ENCODE measurements around the gene RPS13. TPM values are rescaled to one million over a fixed set of nuclear protein-coding genes. Genes with fewer than 3 reads are reported as not detected.
A peak's percentile ranks its signal among the peaks of the same experiment; 100 is the strongest.

Gene RPS13
- total and polyA plus RNA-seq, 10 of the 15 experiments (the other 5 are each of a cell fraction or from before 2014, with no cell fraction given), result 1,514 to 4,753 (median 1,995) TPM

DNA sequence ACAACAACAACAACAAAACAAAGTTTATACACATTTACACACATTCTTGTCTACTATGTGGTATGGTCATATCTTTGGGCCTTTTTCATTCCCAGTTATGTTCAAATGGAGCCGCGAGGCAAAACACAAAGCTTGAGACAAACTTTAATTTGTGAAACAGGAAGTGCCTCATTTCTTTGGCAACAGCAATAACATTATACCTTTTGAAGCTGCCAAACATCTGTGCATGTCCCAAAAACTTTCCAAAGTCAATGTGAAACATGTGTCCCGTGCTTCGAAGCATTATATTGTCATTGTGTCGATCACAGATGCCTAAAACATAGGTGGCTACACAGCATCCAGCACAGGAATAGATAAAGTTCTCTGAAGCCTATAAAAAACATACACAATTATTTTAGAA, 25.0 kb upstream of the RPS13 start:
- H3K9ac ChIP-seq (ENCODE audit: control insufficient read depth, insufficient read depth, low read length), result no peak overlapping the region
- H3K4me2 ChIP-seq (ENCODE audit: control insufficient read depth, insufficient read depth), result no peak overlapping the region
- 97% methylated on average over 5 of the region's 5 CpGs for WGBS (ENCODE audit: insufficient coverage, insufficient replicate concordance, low lambda C conversion rate, missing lambda C conversion rate)
- intact Hi-C loops (cut with micrococcal nuclease; ENCODE audit: unreplicated experiment), result no loop called here
- FAIRE-seq, result no peak
- ChIA-PET CTCF (no interaction called here), RAD21 (ENCODE audit: unreplicated experiment) (no interaction called here), SMC1A (ENCODE audit: uncharacterized antibody, unreplicated experiment) (no interaction called here), POLR2A (no interaction called here)
- peaks cover 0 to 14% of the 10 kb centered on the region in 2 experiments; a peak in 2 of 4 replicates for H3K36me3 ChIP-seq (ENCODE audit: control insufficient read depth in 2 of 2, insufficient read depth in 2 of 2, low read length in 1 of 2)
- BruUV-seq (replicated peaks), result no TSS peak
- no peaks in the 10 kb centered on the region for H3K27me3 ChIP-seq (replicated peaks in 1 of 2; ENCODE audit: control insufficient read depth in 2 of 2, insufficient read depth in 2 of 2, low read length in 1 of 2)
- no peak for ATAC-seq
- DNase-seq (ENCODE audit: low read depth, low spot score), result no peak
- no peaks in the 10 kb centered on the region for H3K9me3 ChIP-seq (replicated peaks; ENCODE audit: control insufficient read depth, insufficient read depth, low read length)
- no peak overlapping the region for H3K27ac ChIP-seq (ENCODE audit: control insufficient read depth, insufficient read depth)
- no peaks in the 10 kb centered on the region for H3K4me1 ChIP-seq (ENCODE audit: control insufficient read depth, insufficient read depth, low read length)
- TF ChIP-seq SPI1 (IDR thresholded peaks at IDR 0.05; ENCODE audit: borderline replicate concordance, insufficient read depth, low read depth, low read length) (peak; percentile 37; the same call in 1 of the 2 replicates), ZNF274 (IDR thresholded peaks at IDR 0.05; ENCODE audit: insufficient read depth, insufficient read length) (no peak)
- H3K79me2 ChIP-seq (ENCODE audit: control insufficient read depth, insufficient read depth, low read length), result no peaks in the 10 kb centered on the region
- no peak overlapping the region for H3K4me3 ChIP-seq
- in situ Hi-C loops (cut with MboI), result no loop called here
- no peak overlapping the region for H2AFZ ChIP-seq (ENCODE audit: control insufficient read depth, low read depth, low read length)
- H4K20me1 ChIP-seq (ENCODE audit: control insufficient read depth, insufficient read depth), result no peaks in the 10 kb centered on the region

DNA sequence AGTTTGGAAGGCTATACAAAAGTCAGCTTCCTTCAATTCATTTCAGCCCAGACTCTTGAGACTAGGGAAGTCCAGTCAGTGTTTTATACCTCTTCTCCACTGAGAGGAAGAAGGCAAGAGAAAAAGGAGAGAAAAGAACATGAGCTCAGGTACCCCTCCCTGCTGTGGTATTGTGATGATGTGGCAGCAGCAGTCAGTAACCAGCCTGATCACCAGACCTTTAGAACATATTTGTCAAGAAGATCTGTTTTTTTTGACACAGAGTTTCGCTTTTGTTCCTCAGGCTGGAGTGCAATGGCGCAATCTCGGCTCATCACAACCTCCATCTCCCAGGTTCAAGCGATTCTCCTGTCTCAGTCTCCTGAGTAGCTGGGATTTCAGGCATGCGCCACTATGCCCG, 21.2 kb upstream of the RPS13 start:
- Histone ChIP-seq H3K4me2 (ENCODE audit: control insufficient read depth, insufficient read depth) (no peak overlapping the region), H3K9ac (ENCODE audit: control insufficient read depth, insufficient read depth, low read length) (no peak overlapping the region), H3K36me3 (ENCODE audit: control insufficient read depth in 2 of 2, insufficient read depth in 2 of 2, low read length in 1 of 2) (peaks cover 0 to 20% of the 10 kb centered on the region in 2 experiments; a peak in 2 of 4 replicates), H3K9me3 (replicated peaks; ENCODE audit: control insufficient read depth, insufficient read depth, low read length) (no peaks in the 10 kb centered on the region), H2AFZ (ENCODE audit: control insufficient read depth, low read depth, low read length) (no peak overlapping the region), H3K79me2 (ENCODE audit: control insufficient read depth, insufficient read depth, low read length) (no peaks in the 10 kb centered on the region), H3K4me1 (ENCODE audit: control insufficient read depth, insufficient read depth, low read length) (no peaks in the 10 kb centered on the region), H4K20me1 (ENCODE audit: control insufficient read depth, insufficient read depth) (no peaks in the 10 kb centered on the region), H3K27me3 (replicated peaks in 1 of 2; ENCODE audit: control insufficient read depth in 2 of 2, insufficient read depth in 2 of 2, low read length in 1 of 2) (no peaks in the 10 kb centered on the region), H3K27ac (ENCODE audit: control insufficient read depth, insufficient read depth) (no peak overlapping the region), H3K4me3 (no peak overlapping the region)
- in situ Hi-C loops (cut with MboI), result no loop called here
- ATAC-seq (no peak), FAIRE-seq (no peak), DNase-seq (ENCODE audit: low read depth, low spot score) (no peak)
- WGBS (ENCODE audit: insufficient coverage, insufficient replicate concordance, low lambda C conversion rate, missing lambda C conversion rate), result 89% methylated on average over 6 of the region's 6 CpGs
- intact Hi-C loops (cut with micrococcal nuclease; ENCODE audit: unreplicated experiment), result no loop called here
- ChIA-PET RAD21 (ENCODE audit: unreplicated experiment) (no interaction called here), SMC1A (ENCODE audit: uncharacterized antibody, unreplicated experiment) (interaction anchor here (0.8 kb wide), 1 partner anchor 22 kb away, joined by 3 read pairs; no protein-coding TSS in a partner anchor), POLR2A (no interaction called here), CTCF (interaction anchor here (0.9 kb wide), 1 partner anchor 10 kb away, joined by 3 read pairs; no protein-coding TSS in a partner anchor)
- BruUV-seq (replicated peaks), result no TSS peak
- TF ChIP-seq IRF4 (IDR thresholded peaks at IDR 0.05; ENCODE audit: low read depth, low read length) (no peak), NFYB (IDR thresholded peaks at IDR 0.05; ENCODE audit: insufficient read depth, low read depth, low read length) (no peak), TCF7 (IDR thresholded peaks at IDR 0.05; ENCODE audit: borderline replicate concordance) (no peak), SPI1 (IDR thresholded peaks at IDR 0.05; ENCODE audit: borderline replicate concordance, insufficient read depth, low read depth, low read length) (no peak), HCFC1 (IDR thresholded peaks at IDR 0.05; ENCODE audit: low read length) (no peak), SMC3 (IDR thresholded peaks at IDR 0.05; ENCODE audit: borderline replicate concordance, low read length) (no peak), NR2C2 (IDR thresholded peaks at IDR 0.05; ENCODE audit: borderline replicate concordance, control insufficient read depth, insufficient read length, low read depth) (no peak)
